HCT116 (cell line): ENCODE measurements around the gene KCNC1. TPM values are rescaled to one million over a fixed set of nuclear protein-coding genes. Genes with fewer than 3 reads are reported as not detected.

Experiments
- ATAC-seq: fragments of 200-7000 bp; cut with Tn5 transposase; 2 replicates; pipeline ENCODE4 v1.9.1; 2020; ENCODE audit warnings: mild to moderate bottlenecking, moderate library complexity
- BruUV-seq: library from RNA; stranded (reverse); fragments of 400-500 nt; replicated peaks from 2 replicates; lab custom pipeline; 2021; lab: Mats Ljungman, UMichigan
- CTCF ChIA-PET: fragments of 300-600 bp; sonication (Branson Sonifier 250); formaldehyde crosslinking; loops from one replicate; lab custom pipeline; 2021; ENCODE audit warnings: antibody characterized with exemption; lab: Charles Lee
- POLR2A ChIA-PET: fragments of 300-600, 350-600 bp; sonication (Branson Sonifier 250); formaldehyde crosslinking; loops from one replicate; lab custom pipeline; 2021; ENCODE audit warnings: antibody characterized with exemption; lab: Charles Lee
- RAD21 ChIA-PET, 2 experiments: fragments of 300-600 bp; sonication (Branson Sonifier 250); formaldehyde crosslinking; loops; one replicate each; lab custom pipeline; 2023; ENCODE audit warnings: low total read pairs in 2 of 2; ENCODE audit not compliant: uncharacterized antibody in 2 of 2, unreplicated experiment in 2 of 2, low non-redundant PET in 1 of 2; lab: Charles Lee
- DNase-seq: peaks from one replicate; pipeline ENCODE4 v3.0.0-alpha.2; 2010; ENCODE audit warnings: low read depth, low spot score
- H2AFZ ChIP-seq: fragments of 200-600 bp; shearing (Covaris generic), sonication (generic); 2 replicates; pipeline ENCODE4 v1.6.1; 2017; ENCODE audit warnings: low read depth, mixed run types, mixed read lengths, antibody characterized with exemption, low read length; ENCODE audit not compliant: poor library complexity, severe bottlenecking
- H3K27ac ChIP-seq: 2 replicates; pipeline ENCODE4 v1.5.1; 2012; ENCODE audit warnings: low read depth, low read length
- H3K27me3 ChIP-seq: fragments of 200-600 bp; sonication (generic); 2 replicates; pipeline ENCODE4 v1.6.1; 2016; ENCODE audit warnings: mixed run types, low read length, mixed read lengths; ENCODE audit not compliant: insufficient read depth
- H3K36me3 ChIP-seq, 2 experiments: fragments of 200-500 bp in 1 of 2; fragments of 200-600 bp in 1 of 2; sonication (Bioruptor generic) in 1 of 2; sonication (generic) in 1 of 2; 2 replicates each; pipeline versions ENCODE4 v1.5.1 to v1.6.1; 2014 to 2016; ENCODE audit warnings: low read length in 2 of 2, inconsistent platforms in 1 of 2, mixed read lengths in 1 of 2, mixed run types in 1 of 2; ENCODE audit not compliant: insufficient read depth in 2 of 2, control insufficient read depth in 1 of 2
- H3K4me1 ChIP-seq, 2 experiments: fragments of 200-600 bp in 1 of 2; sonication (generic) in 1 of 2; 2 replicates each; pipeline versions ENCODE4 v1.5.1 to v1.6.1; 2012 to 2017; ENCODE audit warnings: low read length in 2 of 2, inconsistent platforms in 1 of 2, mild to moderate bottlenecking in 1 of 2, mixed read lengths in 1 of 2, mixed run types in 1 of 2, moderate library complexity in 1 of 2; ENCODE audit not compliant: insufficient read depth in 2 of 2, control insufficient read depth in 1 of 2
- H3K4me2 ChIP-seq: fragments of 200-600 bp; sonication (generic); 2 replicates; pipeline ENCODE4 v1.6.1; 2017; ENCODE audit warnings: mixed run types, low read length, mixed read lengths
- H3K4me3 ChIP-seq, 2 experiments: fragments of 200-600 bp in 1 of 2; sonication (generic) in 1 of 2; replicated peaks in 1 of 2; 2 replicates each; pipeline ENCODE4 v1.5.1; 2011 to 2016; ENCODE audit warnings: low read length in 2 of 2, control low read depth in 1 of 2, low read depth in 1 of 2, mild to moderate bottlenecking in 1 of 2, mixed read lengths in 1 of 2, mixed run types in 1 of 2
- H3K79me2 ChIP-seq: fragments of 200-600 bp; sonication (generic); 2 replicates; pipeline ENCODE4 v1.6.1; 2017; ENCODE audit warnings: mild to moderate bottlenecking, mixed run types, low read length, moderate library complexity, mixed read lengths; ENCODE audit not compliant: insufficient read depth
- H3K9ac ChIP-seq: fragments of 200-600 bp; sonication (generic); 2 replicates; pipeline ENCODE4 v1.6.1; 2016; ENCODE audit warnings: low read length, mixed read lengths
- H3K9me2 ChIP-seq: fragments of 200-600 bp; sonication (generic), shearing (Covaris generic); 2 replicates; pipeline ENCODE4 v1.6.1; 2017; ENCODE audit warnings: mixed run types, mild to moderate bottlenecking, moderate library complexity; ENCODE audit not compliant: insufficient read depth
- H3K9me3 ChIP-seq, 2 experiments: fragments of 200-500 bp in 1 of 2; fragments of 200-600 bp in 1 of 2; sonication (Bioruptor generic) in 1 of 2; sonication (generic) in 1 of 2; 2 replicates each; pipeline ENCODE4 v1.6.1; 2014 to 2017; ENCODE audit warnings: low read length in 2 of 2, mixed read lengths in 2 of 2, inconsistent platforms in 1 of 2, low read depth in 1 of 2, mild to moderate bottlenecking in 1 of 2, mixed run types in 1 of 2, moderate library complexity in 1 of 2; ENCODE audit not compliant: control insufficient read depth in 1 of 2, insufficient read depth in 1 of 2
- H4K20me1 ChIP-seq: fragments of 200-600 bp; sonication (generic), shearing (Covaris generic); 2 replicates; pipeline ENCODE4 v1.6.1; 2017; ENCODE audit warnings: mixed run types, mild to moderate bottlenecking, moderate library complexity; ENCODE audit not compliant: insufficient read depth
- CBX3 ChIP-seq: IDR thresholded peaks from 2 replicates; pipeline ENCODE4 v1.6.1; 2012; ENCODE audit warnings: low read depth
- CEBPB ChIP-seq: IDR thresholded peaks from 2 replicates; pipeline ENCODE4 v1.6.1; 2012; ENCODE audit warnings: low read depth
- EGR1 ChIP-seq: IDR thresholded peaks from 2 replicates; pipeline ENCODE4 v1.6.1; 2012; ENCODE audit warnings: low read depth
- ELF1 ChIP-seq: IDR thresholded peaks from 2 replicates; pipeline ENCODE4 v1.6.1; 2012; ENCODE audit warnings: low read depth, borderline replicate concordance
- EZH2 ChIP-seq: fragments of 200-600 bp; sonication (generic); IDR thresholded peaks from 2 replicates; pipeline ENCODE4 v1.6.1; 2017; ENCODE audit warnings: antibody characterized with exemption, mixed run types
- FOSL1 ChIP-seq: IDR thresholded peaks from 2 replicates; pipeline ENCODE4 v1.6.1; 2012; ENCODE audit warnings: low read depth
- POLR2A ChIP-seq: IDR thresholded peaks from 2 replicates; pipeline ENCODE4 v1.7.0; 2011; ENCODE audit warnings: borderline replicate concordance; ENCODE audit not compliant: insufficient read depth, insufficient read length; ENCODE audit errors: extremely low read depth
- RAD21 ChIP-seq: IDR thresholded peaks from 2 replicates; pipeline ENCODE4 v1.6.1; 2012; ENCODE audit warnings: low read depth, mild to moderate bottlenecking
- SIN3A ChIP-seq: IDR thresholded peaks from 2 replicates; pipeline ENCODE4 v1.6.1; 2012; ENCODE audit warnings: low read depth
- SP1 ChIP-seq: IDR thresholded peaks from 2 replicates; pipeline ENCODE4 v1.6.1; 2012; ENCODE audit warnings: low read depth
- SRF ChIP-seq: IDR thresholded peaks from 2 replicates; pipeline ENCODE4 v1.6.1; 2012; ENCODE audit warnings: low read depth
- YY1 ChIP-seq: IDR thresholded peaks from 2 replicates; pipeline ENCODE4 v1.6.1; 2011; ENCODE audit warnings: low read length, low read depth, moderate library complexity, mild to moderate bottlenecking; ENCODE audit not compliant: insufficient replicate concordance; ENCODE audit errors: extremely low read depth
- ZFX ChIP-seq: fragments of 450-650 bp; IDR thresholded peaks from 2 replicates; pipeline ENCODE4 v1.6.1; 2017
- ZNF274 ChIP-seq: fragments of 200-500 bp; sonication (Bioruptor generic); IDR thresholded peaks from 2 replicates; pipeline ENCODE4 v1.6.1; 2014; ENCODE audit warnings: mild to moderate bottlenecking, low read depth, low read length, inconsistent platforms
- intact Hi-C: fragments of 100-400 bp; cut with micrococcal nuclease; formaldehyde crosslinking; loops from 2 replicates; pipeline ENCODE4 v1.10.0; 2022
- total RNA-seq: library from RNA; stranded (reverse); gene quantifications from one replicate; pipeline ENCODE4 v1.2.1, GENCODE V29; 2021; ENCODE audit not compliant: unreplicated experiment
- TF ChIP-seq, protein P1 (sequence below), 3 experiments: fragments of 200-600 bp in 1 of 3; sonication (generic) in 1 of 3; IDR thresholded peaks in 2 of 3; conservative IDR thresholded peaks in 1 of 3; 2 replicates each; pipeline ENCODE4 v1.5.1; 2012 to 2017; ENCODE audit warnings: low read depth in 2 of 3, low read length in 2 of 3, antibody characterized with exemption in 1 of 3, borderline replicate concordance in 1 of 3, control low read depth in 1 of 3, mild to moderate bottlenecking in 1 of 3, mixed read lengths in 1 of 3, mixed run types in 1 of 3, moderate library complexity in 1 of 3; ENCODE audit not compliant: insufficient read depth in 1 of 3
- TF ChIP-seq, protein P2 (sequence below): IDR thresholded peaks from 2 replicates; pipeline ENCODE4 v1.6.1; 2012
- TF ChIP-seq, protein P3 (sequence below): IDR thresholded peaks from 2 replicates; pipeline ENCODE4 v1.6.1; 2011; ENCODE audit warnings: mild to moderate bottlenecking, low read length, moderate library complexity; ENCODE audit not compliant: insufficient replicate concordance; ENCODE audit errors: extremely low read depth
- TF ChIP-seq, protein P4 (sequence below): IDR thresholded peaks from 2 replicates; pipeline ENCODE4 v1.6.1; 2012

KCNC1 gene
- total RNA-seq, 1 experiment from 2014 or later: 0.12 TPM

DNA sequence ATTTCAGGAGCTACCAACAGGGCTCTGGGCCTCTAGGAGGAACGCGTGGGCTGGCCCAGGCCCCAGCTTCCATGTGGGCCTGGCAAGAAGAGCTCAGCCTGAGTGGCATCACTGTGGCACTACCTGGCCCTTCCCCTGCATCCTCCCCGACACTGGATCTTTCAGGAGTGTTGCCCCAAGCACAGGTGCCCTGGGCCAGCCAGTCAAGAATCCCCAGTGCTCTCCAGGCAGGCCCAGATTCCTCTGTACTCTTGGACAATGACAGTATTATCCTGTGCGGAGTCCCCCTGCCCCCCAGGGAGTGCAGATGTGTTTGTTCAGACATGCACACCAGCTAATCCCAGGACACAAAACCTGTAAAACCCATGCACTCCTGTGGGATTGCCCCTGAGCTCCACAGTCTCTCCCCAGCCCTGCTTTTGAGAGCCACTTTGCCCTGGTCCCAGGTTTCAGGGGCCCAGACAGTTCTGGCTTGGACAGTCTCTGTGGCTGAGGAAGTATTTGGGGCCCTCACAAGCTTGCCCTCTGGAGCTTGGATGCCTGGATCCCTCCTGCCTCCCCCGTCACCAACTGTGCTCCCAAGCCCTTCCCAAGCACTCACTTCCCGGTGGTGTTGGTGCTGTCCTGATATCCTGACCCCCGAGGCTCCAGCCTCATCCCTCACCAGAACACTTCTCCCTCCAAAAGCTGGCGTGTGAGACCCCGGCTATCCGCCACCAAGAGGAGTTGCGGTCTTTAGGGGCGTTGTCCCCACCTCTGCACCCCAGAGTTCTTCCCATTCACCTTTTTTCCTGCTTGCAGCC lies 39.9 kb downstream of the KCNC1 start:
- POLR2A ChIA-PET: no interaction called here

DNA sequence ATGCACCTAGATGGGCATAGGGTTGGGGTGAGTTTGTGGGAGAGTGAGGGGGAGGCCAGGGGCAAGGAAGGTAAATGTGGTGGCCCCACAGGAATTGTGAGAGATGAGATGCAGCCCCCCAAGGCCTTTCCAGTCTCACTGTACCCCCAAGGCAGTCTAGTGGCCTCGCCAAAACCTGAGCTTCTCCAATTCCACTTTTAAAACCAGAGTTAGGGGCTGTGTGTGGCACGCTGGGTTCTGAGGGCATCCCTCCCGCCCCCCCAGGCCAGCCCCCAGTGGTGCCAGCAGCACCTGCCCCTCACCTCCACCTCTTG lies 40.4 kb downstream of the KCNC1 start:
- CTCF ChIA-PET: no interaction called here
- intact Hi-C loops: no loop called here
- Histone ChIP-seq H3K4me1 (peaks cover 2 to 3% of the 10 kb centered on the region in 2 experiments; a peak in 3 of 4 replicates), H3K4me2 (no peak overlapping the region), H3K27ac (no peak overlapping the region), H2AFZ (no peak overlapping the region), H3K27me3 (no peaks in the 10 kb centered on the region), H3K79me2 (no peaks in the 10 kb centered on the region), H4K20me1 (no peaks in the 10 kb centered on the region), H3K4me3 (no peak overlapping the region), H3K9me3 (no peaks in the 10 kb centered on the region), H3K36me3 (no peaks in the 10 kb centered on the region), H3K9ac (no peak overlapping the region), H3K9me2 (no peaks in the 10 kb centered on the region)
- RAD21 ChIA-PET: no interaction called here
- POLR2A ChIA-PET: no interaction called here
- DNase-seq (no peak), ATAC-seq (no peak)
- BruUV-seq: no TSS peak
- TF ChIP-seq POLR2A (no peak), ZFX (no peak), SIN3A (no peak), ZNF274 (no peak), CEBPB (no peak), ELF1 (no peak), RAD21 (no peak), EZH2 (no peak), EGR1 (no peak), SP1 (no peak), FOSL1 (no peak), SRF (no peak)
- TF ChIP-seq, protein P1, sequence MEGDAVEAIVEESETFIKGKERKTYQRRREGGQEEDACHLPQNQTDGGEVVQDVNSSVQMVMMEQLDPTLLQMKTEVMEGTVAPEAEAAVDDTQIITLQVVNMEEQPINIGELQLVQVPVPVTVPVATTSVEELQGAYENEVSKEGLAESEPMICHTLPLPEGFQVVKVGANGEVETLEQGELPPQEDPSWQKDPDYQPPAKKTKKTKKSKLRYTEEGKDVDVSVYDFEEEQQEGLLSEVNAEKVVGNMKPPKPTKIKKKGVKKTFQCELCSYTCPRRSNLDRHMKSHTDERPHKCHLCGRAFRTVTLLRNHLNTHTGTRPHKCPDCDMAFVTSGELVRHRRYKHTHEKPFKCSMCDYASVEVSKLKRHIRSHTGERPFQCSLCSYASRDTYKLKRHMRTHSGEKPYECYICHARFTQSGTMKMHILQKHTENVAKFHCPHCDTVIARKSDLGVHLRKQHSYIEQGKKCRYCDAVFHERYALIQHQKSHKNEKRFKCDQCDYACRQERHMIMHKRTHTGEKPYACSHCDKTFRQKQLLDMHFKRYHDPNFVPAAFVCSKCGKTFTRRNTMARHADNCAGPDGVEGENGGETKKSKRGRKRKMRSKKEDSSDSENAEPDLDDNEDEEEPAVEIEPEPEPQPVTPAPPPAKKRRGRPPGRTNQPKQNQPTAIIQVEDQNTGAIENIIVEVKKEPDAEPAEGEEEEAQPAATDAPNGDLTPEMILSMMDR (IDR thresholded peaks at IDR 0.05 in 2 of 3, conservative IDR thresholded peaks at IDR 0.05 in 1 of 3; ENCODE audit: borderline replicate concordance in 1 of 3, insufficient read depth in 1 of 3, low read depth in 2 of 3, low read length in 2 of 3): no peak
- TF ChIP-seq, protein P2, sequence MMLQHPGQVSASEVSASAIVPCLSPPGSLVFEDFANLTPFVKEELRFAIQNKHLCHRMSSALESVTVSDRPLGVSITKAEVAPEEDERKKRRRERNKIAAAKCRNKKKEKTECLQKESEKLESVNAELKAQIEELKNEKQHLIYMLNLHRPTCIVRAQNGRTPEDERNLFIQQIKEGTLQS: no peak
- TF ChIP-seq, protein P3, sequence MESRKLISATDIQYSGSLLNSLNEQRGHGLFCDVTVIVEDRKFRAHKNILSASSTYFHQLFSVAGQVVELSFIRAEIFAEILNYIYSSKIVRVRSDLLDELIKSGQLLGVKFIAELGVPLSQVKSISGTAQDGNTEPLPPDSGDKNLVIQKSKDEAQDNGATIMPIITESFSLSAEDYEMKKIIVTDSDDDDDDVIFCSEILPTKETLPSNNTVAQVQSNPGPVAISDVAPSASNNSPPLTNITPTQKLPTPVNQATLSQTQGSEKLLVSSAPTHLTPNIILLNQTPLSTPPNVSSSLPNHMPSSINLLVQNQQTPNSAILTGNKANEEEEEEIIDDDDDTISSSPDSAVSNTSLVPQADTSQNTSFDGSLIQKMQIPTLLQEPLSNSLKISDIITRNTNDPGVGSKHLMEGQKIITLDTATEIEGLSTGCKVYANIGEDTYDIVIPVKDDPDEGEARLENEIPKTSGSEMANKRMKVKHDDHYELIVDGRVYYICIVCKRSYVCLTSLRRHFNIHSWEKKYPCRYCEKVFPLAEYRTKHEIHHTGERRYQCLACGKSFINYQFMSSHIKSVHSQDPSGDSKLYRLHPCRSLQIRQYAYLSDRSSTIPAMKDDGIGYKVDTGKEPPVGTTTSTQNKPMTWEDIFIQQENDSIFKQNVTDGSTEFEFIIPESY: no peak

More for the DNA sequence above, 39.9 kb downstream of the KCNC1 start:
- no peaks in the 10 kb centered on the region for H3K79me2 ChIP-seq
- H3K36me3 ChIP-seq: no peaks in the 10 kb centered on the region
- TF ChIP-seq CBX3 (no peak), ZNF274 (no peak), YY1 (no peak), ZFX (no peak), CEBPB (no peak)
- TF ChIP-seq, protein P4, sequence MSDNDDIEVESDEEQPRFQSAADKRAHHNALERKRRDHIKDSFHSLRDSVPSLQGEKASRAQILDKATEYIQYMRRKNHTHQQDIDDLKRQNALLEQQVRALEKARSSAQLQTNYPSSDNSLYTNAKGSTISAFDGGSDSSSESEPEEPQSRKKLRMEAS: no peak
- H4K20me1 ChIP-seq: no peaks in the 10 kb centered on the region
- H3K4me1 ChIP-seq: peaks cover 3 to 6% of the 10 kb centered on the region in 2 experiments; a peak in 3 of 4 replicates
- DNase-seq (no peak), ATAC-seq (no peak)
- no peak overlapping the region for H2AFZ ChIP-seq
- no peaks in the 10 kb centered on the region for H3K9me2 ChIP-seq
- H3K9ac ChIP-seq: no peak overlapping the region
- H3K27ac ChIP-seq: no peak overlapping the region
- ChIA-PET CTCF (no interaction called here), RAD21 (no interaction called here)
- intact Hi-C loops: no loop called here
- H3K4me2 ChIP-seq: no peak overlapping the region
- H3K9me3 ChIP-seq: no peaks in the 10 kb centered on the region
- no peak overlapping the region for H3K4me3 ChIP-seq
- no peaks in the 10 kb centered on the region for H3K27me3 ChIP-seq
- BruUV-seq: no TSS peak
